Fibroblast of mammary gland (primary cell): ENCODE results near the gene RADX.

ENCODE experiments used
- DNase-seq: peaks from one replicate; pipeline ENCODE4 v3.0.0-alpha.2; 2010; ENCODE audit warnings: low read depth
- H3K4me3 ChIP-seq: 2 replicates; pipeline ENCODE4 v1.5.1; 2011; ENCODE audit warnings: low read depth, mild to moderate bottlenecking, low read length, moderate library complexity; ENCODE audit not compliant: control insufficient read depth
- CTCF ChIP-seq: conservative IDR thresholded peaks from 2 replicates; pipeline ENCODE4 v1.5.1; 2011; ENCODE audit warnings: low read depth, low read length, inconsistent platforms; ENCODE audit not compliant: control insufficient read depth, insufficient read depth

Gene RADX

GRCh38 chrX:106706466-106706865 is 94.7 kb downstream of the RADX start:
- TF ChIP-seq CTCF = no peak
- DNase-seq = no peak

GRCh38 chrX:106707771-106708454 is 96.1 kb downstream of the RADX start:
- no peak for TF ChIP-seq CTCF
- no peak overlapping the region for H3K4me3 ChIP-seq
- DNase-seq = peak; percentile 92

More at GRCh38 chrX:106706466-106706865, 94.7 kb downstream of the RADX start:
- no peak overlapping the region for H3K4me3 ChIP-seq

- H3K4me3 ChIP-seq = no peak overlapping the region
- no peak for DNase-seq
- TF ChIP-seq CTCF = no peak
Observed at GRCh38 chrX:106710771-106711170, 99.0 kb downstream of the RADX start.

- H3K4me3 ChIP-seq = no peak overlapping the region
- TF ChIP-seq CTCF = no peak
- DNase-seq = no peak
Observed at GRCh38 chrX:106711375-106711774, 99.6 kb downstream of the RADX start.

- no peak for DNase-seq
- TF ChIP-seq CTCF = no peak
- no peak overlapping the region for H3K4me3 ChIP-seq
Observed at GRCh38 chrX:106716004-106716403, 104.2 kb downstream of the RADX start.

- DNase-seq = no peak
Observed at GRCh38 chrX:106716463-106716862, 104.7 kb downstream of the RADX start.

More at GRCh38 chrX:106716463-106716862, 104.7 kb downstream of the RADX start:
- TF ChIP-seq CTCF = no peak
- no peak overlapping the region for H3K4me3 ChIP-seq
